GM19467 (cell line): ENCODE data around the gene RASAL2.
"Not testable (repeated sequence)": the region's sequence is repeated elsewhere in the genome, so short reads cannot be mapped to it uniquely, and the experiment has no call there.

Source experiments
- ATAC-seq: cut with Tn5 transposase; IDR thresholded peaks from one replicate; pipeline ENCODE4 v1.9.1; 2021; ENCODE audit warnings: mild to moderate bottlenecking, moderate library complexity; ENCODE audit not compliant: unreplicated experiment

RASAL2 gene

GRCh38 chr1:178220094-178220493, 126.2 kb downstream of the RASAL2 start:
- no peak for ATAC-seq

GRCh38 chr1:178223289-178223688, 129.4 kb downstream of the RASAL2 start:
- no peak for ATAC-seq

GRCh38 chr1:178224358-178224757, 130.5 kb downstream of the RASAL2 start:
- ATAC-seq = no peak

GRCh38 chr1:178230881-178231409, 137.0 kb downstream of the RASAL2 start:
- ATAC-seq = no peak

- no peak for ATAC-seq
These were observed 138.2 kb downstream of the RASAL2 start for GRCh38 chr1:178232108-178232507.

- ATAC-seq = no peak
These were observed 139.0 kb downstream of the RASAL2 start for GRCh38 chr1:178232949-178233348.

- no peak for ATAC-seq
These were observed 143.2 kb downstream of the RASAL2 start for GRCh38 chr1:178237121-178237520.

- no peak for ATAC-seq
These were observed 145.0 kb downstream of the RASAL2 start for GRCh38 chr1:178238722-178239510.

GRCh38 chr1:178241057-178241456, 147.2 kb downstream of the RASAL2 start:
- ATAC-seq = no peak

GRCh38 chr1:178241837-178242236, 147.9 kb downstream of the RASAL2 start:
- ATAC-seq = no peak

GRCh38 chr1:178243119-178243518, 149.2 kb downstream of the RASAL2 start:
- no peak for ATAC-seq

GRCh38 chr1:178243890-178244289, 150.0 kb downstream of the RASAL2 start:
- no peak for ATAC-seq

GRCh38 chr1:178248284-178248683, 154.4 kb downstream of the RASAL2 start:
- not testable (repeated sequence) for ATAC-seq

- not testable (repeated sequence) for ATAC-seq
These were observed 159.7 kb downstream of the RASAL2 start for GRCh38 chr1:178253581-178253980.

GRCh38 chr1:178254433-178254832, 160.5 kb downstream of the RASAL2 start:
- no peak for ATAC-seq

GRCh38 chr1:178258536-178258935, 164.6 kb downstream of the RASAL2 start:
- ATAC-seq = no peak

GRCh38 chr1:178262120-178262500, 168.2 kb downstream of the RASAL2 start:
- no peak for ATAC-seq

- ATAC-seq = no peak
These were observed 169.4 kb downstream of the RASAL2 start for GRCh38 chr1:178263341-178263740.

GRCh38 chr1:178266113-178266512, 172.2 kb downstream of the RASAL2 start:
- no peak for ATAC-seq

GRCh38 chr1:178266619-178267066, 172.7 kb downstream of the RASAL2 start:
- no peak for ATAC-seq

- no peak for ATAC-seq
These were observed 173.8 kb downstream of the RASAL2 start for GRCh38 chr1:178267646-178268094.

GRCh38 chr1:178271471-178271870, 177.6 kb downstream of the RASAL2 start:
- no peak for ATAC-seq
